ENCODE data around the gene URI1.
A peak's percentile ranks its signal among the peaks of the same experiment; 100 is the strongest.
"Not testable (repeated sequence)": the region's sequence is repeated elsewhere in the genome, so short reads cannot be mapped to it uniquely, and the experiment has no call there.

The URI1 gene

DNA sequence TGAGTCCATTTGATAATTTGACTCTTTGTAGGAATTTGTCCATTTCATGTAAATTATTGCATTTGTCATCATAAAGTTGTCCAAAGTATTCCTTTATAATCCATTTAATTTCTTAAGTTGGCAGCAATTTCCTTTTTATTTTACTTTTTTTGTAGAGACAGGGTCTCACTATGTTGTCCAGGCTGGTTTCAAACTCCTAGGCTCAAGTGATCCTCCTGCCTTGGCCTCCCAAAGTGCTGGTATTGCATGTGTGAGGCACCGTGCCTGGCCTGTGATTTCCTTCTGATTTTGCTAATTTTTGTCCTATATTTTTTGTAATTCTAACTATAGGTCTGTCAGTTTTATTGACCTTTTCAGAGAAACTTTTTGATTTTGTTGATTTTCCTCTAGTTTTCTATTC is 84.9 kb downstream of the URI1 start:
- DNase-seq (ENCODE audit: low spot score), result no peak

DNA sequence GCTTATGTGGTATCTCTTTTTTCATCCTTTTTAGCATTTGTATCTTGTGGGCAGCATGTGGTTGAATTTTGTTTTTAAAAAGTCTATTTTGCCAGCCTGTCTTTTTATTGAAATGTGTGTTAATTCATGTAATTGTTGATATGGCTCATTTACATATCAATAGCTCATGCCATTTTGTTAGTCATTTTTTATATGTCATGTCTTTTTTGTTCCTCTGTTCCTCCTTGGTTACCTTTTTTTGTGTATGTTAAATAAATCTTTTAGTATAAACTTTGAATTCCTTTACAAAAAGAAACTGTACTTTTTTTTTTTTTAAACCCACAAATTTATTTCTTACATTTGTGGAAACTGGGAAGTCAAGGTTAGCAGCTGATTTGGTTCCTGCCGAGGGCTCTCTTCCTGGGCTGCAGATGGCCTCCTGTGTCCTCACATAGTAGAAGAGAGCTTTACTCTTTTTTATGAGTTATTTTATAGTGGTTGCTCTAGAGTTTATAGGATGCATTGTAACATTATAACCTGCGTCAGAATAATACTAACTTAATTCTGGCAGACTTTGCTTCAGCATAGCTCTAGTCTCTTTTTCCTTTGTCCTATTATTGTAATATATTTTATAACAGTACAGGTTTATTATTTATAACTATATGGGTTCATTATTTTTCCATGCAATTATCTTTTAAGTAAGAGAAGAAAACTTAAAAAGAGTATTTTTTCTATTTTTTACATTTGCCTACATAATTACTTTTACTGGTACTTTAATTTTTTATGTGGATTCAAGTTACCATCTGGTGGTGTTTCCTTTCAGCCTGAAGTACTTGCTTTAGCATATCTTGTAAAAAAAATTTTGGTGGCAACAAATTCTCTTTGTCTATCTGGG is 86.3 kb downstream of the URI1 start:
- DNase-seq (ENCODE audit: low spot score), result no peak

DNA sequence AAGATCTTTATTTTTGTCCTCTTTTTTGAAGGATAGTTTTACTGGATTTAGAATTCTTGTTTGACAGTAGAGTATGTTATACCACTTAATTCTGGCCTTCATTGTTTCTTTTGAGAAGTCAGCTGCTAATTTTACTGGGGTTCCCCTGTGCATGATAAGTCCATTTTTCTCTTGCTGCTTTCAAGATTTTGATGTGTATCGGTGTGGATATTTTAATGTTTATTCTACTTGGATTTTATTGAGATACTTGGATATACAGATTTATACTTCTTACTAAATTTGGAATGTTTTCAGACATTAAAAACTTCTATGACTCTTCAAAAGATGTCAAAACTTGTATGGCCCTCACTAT is 86.9 kb downstream of the URI1 start:
- DNase-seq (ENCODE audit: low spot score), result no peak

DNA sequence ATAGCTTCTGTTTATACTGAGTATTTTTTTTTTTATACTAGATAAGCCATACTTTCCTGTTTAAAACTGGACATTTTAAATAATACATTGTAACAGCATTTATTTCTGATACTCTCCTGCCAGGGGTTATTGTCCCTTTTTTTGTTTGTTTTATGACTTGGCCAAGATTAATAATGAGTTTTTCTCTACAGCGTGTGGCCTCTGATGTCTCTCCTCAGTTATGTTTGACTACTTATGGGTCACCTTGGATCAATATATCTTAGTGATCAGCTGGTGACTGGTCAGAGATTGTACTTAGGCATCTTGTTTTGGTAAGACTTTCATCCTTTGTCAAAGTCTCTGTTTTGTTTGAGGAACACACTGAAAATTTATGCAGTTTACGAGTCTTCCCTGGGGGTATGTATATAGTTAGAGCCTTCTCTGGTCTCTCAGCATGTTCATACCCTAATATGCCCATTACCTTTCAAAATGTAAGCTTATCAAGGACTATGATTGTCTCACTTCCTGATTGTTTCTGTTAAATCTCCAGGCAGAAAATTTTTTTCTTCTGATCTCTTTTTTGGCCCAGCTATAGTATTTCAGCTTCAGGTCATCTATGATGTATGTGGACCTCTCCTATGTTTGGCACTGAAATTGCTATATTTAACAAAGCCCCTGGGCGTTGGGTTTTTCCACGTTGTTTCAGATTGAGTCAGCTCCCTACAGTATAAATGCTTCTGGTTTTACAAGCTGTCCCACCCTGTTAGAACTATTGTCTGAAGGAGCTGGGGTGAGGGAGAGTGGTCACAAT is 87.9 kb downstream of the URI1 start:
- no peak for DNase-seq (ENCODE audit: low spot score)

DNA sequence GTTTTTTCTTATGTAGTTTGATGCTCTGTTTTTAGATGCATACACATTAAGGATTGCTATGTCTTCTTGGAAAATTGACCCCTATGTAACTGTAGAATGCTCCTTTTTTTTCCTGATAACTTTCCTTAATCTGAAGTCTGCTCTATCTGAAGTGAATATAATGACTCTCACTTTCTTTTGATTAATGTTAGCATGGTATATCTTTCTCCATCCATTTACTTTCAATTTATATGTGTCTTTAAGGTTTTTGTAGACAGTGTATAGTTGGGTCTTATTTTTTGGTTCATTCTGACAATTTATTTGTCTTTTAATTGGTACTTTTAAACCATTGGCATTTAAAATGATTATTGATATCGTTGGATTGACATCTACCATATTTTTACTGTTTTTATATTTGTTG is 92.3 kb downstream of the URI1 start:
- no peak for DNase-seq (ENCODE audit: low spot score)

DNA sequence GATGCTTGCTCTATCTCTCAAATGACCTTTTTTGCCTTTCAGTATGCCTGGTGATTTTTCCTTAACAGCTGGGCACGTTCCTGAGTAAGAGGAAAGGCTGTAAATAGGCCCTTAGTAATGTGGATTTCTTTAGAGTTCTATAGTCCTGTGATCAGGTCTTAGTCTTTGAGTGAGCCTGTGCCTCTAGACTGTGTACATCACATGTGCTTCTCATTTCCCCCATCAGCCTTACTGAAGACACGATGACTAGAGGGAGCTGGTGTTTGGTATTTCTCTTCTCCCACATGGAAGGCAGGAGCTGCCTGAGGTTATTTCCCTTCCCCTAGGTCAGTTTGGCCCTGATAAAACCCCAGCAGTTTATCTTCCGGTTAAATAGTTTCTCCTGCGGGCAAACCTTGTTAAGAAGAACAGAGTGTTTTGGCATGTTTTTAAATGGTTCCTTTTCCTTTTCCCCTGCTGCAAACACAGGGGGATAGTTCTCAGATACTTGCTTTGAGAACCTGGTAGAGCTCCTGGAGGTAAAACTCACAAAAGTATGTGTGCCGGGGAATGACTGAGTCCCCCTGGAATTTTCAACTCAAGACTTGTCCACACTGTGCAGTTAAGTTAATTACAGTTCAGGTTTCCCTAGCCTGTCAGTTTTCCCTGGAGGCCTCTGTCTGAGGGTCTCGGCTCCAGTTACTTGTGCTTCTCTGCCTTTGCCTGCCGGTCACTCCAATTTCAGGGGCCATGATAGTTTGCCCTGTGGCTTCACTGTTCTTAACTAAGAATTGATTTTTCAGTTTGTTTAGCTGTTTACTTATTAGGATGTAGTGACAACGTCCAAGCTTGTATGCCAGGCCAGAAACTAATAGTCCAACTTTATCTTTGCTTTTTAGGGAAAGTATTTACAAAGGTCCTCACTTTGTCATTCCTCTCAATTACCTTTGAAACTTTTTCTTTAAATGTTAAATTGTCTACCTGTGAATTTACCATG is 94.4 kb downstream of the URI1 start:
- DNase-seq (ENCODE audit: low spot score), result peak; percentile 8

DNA sequence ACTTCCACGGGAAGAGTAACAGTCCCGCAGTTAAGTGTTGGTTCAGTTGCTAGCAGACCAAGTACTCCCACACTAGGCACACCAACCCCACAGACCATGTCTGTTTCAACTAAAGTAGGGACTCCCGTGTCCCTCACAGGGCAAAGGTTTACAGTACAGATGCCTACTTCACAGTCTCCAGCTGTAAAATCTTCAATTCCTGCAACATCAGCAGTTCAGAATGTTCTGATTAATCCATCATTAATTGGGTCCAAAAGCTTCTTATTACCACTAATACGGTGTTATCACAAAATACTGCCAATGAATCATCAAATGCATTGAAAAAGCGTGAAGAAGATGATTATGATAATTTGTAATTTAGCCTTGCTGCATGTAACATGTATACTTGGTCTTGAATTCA is 95.8 kb downstream of the URI1 start:
- DNase-seq (ENCODE audit: low spot score), result no peak

DNA sequence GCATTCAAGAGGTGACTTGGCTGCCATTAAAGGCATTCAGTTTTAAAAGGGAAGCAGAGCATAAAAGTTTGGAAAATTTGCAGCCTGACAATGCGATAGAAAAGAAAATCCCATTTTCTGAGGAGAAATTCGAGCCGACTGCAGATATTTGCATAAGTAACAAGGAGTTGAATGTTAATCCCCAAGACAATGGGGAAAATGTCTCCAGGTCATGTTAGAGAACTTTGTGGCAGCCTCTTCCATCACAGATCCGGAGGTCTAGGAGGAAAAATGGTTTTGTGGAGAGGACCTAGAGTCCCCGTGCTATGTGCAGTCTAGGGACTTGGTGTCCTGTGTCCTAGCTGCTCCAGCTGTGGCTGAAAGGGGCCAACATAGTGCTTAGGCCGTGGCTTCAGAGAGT is 99.9 kb downstream of the URI1 start:
- DNase-seq (ENCODE audit: low spot score), result not testable (repeated sequence)

DNA sequence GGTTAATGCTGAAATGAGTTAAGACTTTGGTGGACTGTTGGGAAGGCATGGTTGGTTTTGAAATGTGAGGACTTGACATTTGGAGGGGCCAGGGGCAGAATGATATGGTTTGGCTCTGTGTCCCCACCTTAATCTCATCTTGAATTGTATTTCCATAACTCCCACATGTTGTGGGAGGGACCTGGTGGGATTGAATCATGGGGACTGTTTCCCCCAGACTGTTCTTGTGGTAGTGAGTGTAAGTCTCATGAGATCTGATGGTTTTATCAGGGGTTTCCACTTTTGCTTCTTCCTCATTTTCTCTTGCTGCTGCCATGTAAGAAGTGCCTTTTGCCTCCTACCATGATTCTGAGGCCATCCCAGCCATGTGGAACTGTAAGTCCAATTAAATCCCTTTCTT is 101.0 kb downstream of the URI1 start:
- not testable (repeated sequence) for DNase-seq (ENCODE audit: low spot score)

DNA sequence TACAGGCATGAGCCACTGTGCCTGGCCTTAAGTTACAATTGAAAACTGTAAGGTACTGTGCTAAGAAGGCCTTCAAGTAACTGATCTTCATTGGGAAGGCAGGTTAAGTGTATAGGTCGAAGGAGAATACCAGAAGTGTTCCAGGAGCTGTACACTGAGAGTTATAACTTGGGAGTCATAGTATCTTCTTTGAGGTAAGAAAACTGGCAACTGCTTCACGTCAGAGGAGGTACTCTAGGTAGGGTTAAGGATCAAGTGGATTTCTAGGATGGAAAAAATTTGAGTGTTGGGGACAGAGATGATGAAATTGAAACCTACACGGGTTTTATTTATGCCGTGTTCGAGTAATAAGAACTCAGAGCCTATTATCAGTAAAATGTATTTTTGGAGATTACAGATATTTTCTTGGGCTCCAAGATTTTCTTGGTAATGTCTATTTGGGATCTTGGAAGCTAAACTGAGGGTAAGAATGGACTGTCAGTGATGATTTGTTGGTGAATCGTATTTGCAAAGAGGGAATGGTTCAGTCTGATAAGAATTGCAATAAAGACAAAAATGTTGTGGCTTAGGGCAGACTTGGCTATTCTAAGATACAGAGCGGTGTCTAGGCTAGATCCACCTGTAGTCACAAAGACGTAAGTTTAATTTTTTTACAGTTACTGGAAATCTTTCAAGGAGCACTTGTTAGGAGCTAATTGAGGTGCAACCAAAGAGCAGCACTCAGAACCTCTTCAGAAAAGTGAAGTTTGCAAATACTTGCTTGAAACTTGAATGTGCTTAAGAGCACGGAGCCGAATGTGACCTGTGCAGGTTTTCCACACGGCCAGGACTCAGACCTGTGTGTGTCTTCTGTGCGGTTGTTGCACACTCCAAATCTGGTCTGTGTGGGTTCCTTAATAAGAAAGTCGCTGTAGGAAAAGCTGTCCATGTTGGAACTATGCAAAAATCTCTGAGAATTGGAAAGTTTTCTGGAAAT is 102.5 kb downstream of the URI1 start:
- DNase-seq (ENCODE audit: low spot score), result no peak

DNA sequence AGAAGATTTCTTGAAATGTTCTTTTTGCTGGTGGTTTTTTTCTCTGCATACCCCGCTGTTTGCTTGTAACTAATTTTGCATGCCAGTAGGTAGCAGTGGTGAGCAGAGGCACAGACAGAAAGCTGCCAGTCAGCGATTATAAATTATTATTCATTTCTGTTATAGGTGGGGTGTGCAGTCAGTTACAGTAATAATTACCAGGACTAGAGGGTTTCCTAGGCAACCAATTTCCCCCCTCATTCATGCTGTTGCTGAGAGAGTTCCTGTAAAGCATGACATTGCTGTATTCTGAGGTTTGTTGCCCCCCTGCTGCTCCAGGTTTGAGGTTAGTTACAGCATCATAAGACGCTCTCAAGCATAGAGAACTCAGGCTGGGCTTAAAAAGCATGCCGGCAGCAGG is 104.5 kb downstream of the URI1 start:
- DNase-seq (ENCODE audit: low spot score), result no peak

DNA sequence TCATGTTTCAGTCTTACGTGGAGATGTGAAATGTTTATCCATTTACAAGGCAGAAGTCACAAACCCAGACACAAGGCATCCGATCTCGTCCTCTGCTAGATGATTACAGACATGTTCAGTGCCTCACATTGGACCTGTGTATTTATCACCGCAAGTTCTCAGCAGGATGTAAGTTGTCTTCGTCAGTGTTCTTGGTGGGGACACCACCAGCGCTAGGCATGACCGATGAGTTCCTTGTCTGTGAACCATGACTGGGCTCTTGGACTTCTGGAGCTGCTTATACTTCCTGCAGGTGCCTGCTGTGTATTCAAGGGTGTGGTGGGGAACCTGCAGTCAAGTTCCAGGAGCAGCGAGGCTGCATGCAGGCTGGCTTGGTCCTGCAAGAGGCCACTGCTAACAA is 105.4 kb downstream of the URI1 start:
- no peak for DNase-seq (ENCODE audit: low spot score)

DNA sequence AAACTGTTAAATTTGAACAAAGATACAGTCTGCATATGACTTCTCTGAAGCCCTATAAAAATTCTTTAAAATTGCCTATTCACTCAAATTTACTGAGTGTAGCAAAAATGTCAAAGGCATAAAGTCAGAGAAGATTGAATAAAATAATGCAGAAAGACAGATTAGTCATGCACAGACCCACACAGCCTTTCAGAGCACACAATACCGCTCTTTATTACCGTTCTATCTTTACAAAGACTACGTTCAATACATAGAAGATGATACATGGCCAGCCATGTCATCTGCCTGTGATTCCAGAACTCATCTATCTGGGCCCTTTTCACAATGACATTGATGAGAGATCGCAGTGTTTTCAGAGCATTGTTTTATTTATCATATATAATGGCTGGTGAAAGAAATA is 107.2 kb downstream of the URI1 start:
- DNase-seq (ENCODE audit: low spot score), result no peak

DNA sequence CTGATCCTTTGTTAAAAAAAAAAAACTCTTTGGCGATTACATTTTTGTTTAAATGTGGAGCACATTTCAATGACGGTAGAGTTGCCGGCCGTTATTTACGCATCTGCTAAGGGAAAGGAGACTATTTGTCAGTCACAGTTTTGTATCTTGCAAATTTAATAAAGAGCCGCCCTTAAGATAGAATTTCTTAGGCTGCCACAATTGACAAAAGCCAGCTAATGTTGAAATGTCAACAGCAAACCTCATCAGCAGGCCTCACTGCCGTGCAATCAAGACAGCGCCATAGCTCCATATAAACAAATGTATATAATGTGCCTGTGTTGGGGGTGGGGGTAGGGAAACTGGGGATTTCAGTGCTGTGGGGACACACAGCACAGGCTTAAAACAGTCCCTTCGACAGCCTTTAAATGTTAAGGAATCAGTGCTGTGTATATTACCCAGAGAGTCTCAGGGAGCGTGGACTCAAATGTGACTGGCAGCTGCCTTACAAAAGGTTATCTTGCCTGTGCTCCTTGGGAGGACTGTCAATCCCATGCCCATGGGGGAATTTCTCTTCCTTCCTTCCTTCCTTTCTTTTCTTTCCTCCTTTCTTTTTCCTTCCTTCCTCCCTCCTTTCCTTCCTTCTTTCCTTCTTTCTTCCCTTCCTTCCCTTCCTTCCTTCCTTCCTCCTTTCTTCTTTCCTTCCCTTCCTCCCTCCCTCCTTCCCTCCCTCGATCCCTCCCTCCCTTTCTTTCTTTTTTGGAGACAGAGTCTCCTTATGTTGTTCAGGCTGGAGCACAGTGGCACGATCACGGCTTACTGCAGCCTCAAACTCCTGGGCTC is 108.0 kb downstream of the URI1 start:
- no peak for DNase-seq (ENCODE audit: low spot score)

DNA sequence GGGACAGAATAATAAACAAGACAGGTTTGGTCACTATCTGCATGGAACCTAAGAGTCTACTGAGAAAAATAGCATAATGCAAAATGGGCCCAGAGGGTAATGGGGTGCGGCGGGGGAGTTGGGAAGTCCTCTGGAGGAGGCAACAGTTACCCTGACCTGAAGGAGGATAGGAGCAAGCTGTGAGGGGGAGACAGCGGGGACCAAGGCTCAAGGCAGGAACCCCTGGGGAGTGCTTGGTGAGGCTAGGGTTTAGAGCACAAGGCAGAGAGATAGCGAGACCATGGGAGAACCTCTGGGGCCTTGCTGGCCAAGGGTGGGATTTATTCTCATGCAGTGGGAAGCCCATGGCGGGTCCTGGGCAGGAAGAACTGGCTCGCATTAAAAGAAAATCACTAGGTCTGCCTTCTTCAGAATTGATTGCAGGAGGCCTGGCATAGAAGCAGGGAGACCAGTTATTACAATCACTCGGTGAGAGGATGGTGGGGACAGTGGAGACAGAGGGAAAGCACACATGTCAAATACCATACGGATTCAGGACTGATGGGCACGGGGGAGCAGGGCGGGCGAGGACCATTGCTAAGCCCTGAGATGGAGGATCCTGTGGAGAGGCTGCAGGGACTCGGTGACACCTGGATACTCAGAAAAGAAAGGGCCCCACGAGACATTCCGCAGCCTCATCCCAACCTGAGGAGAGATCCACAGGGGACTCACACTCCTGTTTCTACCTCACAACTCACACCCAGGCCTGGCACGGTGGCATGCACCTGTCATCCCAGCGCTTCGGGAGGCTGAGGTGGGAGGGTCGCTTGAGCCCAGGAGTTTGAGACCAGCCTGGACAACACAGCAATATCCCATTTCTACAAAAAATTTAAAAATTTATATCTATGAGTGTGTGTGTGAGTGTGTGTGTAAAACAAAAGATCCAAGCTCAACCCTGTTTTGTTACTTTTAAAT is 110.4 kb downstream of the URI1 start:
- DNase-seq (ENCODE audit: low spot score), result no peak

DNA sequence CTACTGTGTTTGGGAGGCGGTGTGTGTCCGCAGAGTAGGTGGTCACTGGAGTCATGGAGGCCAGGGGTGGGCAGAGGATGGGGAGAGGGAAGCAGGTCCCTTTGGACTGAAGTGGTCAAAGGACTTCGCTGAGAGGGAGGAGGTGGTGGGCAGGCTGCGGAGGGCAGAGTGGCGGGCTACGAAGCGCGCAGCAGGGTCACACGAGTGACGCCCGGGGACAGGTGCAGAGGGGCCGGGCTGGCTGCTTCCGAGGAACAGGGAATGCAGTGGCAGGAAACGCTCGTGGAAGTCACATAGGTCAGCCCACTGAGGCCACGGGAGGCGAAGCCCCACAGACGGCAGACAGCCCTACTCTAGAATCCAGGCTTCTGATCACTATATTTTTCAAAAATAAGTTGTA is 111.5 kb downstream of the URI1 start:
- DNase-seq (ENCODE audit: low spot score), result no peak

DNA sequence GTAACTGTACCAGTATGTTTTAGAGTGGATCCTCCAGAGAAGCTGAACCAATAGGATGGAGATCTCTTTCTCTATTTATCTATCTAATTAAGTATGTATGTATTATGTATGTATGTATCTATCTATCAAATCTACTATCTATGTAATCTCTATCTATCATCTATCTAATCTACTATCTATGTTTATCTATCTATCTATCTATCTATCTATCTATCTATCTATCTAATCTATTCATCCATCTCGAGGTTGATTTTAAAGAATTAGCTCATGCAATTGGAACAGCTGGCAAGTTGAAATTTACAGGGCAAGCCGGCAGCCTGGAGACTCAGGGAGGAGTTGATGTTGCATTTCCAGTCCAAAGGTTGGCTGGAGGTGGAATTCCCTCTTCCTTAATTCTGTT is 112.2 kb downstream of the URI1 start:
- no peak for DNase-seq (ENCODE audit: low spot score)

DNA sequence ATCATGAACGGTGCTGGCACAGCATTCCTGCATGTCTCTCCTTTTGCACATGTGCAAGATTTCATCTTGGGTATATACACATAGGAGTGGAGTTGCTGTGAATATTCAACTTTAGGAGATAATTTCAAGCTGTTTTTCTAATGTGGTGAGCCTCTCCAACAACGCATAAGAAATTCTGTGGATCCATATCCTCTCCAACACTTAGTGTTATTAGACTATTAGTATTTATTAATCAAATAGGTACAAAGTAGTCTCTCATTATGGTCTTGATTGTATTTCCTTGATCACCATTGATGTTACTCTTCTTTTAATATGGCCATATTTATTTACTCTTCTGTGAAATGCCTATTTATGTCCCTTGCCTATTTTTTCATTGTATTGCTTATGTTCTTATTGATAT is 114.5 kb downstream of the URI1 start:
- no peak for DNase-seq (ENCODE audit: low spot score)
